ENCODE data around the gene TELO2.

The TELO2 gene

DNA sequence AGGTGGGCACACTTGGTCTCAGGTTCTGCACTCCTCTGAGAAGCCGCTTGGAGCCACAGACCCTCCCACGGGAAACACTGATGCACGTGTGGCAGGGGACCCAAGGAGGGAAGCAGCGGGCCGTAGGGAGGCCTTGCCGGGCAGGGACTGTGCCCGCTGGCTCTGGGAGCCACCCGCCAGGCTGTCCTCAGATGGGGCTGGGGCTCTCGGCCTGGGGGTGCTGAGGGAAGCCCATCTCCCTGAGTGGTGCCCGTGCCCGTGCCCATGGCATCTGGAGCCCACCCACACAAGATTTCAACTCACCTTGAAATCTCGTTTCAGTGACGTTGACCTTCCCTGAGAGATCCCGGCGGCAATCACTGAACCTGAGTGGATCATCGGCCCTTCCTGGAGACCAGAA lies 36.2 kb upstream of the TELO2 start:
- H3K4me3 ChIP-seq (IDR thresholded peaks at IDR 0.05; ENCODE audit: insufficient read depth, low read depth, low read length): no peak overlapping the region
- no peak overlapping the region for H2AFZ ChIP-seq (ENCODE audit: low read depth)
- H3K4me1 ChIP-seq (ENCODE audit: low read depth, poor library complexity, severe bottlenecking): no peaks in the 10 kb centered on the region
- no peak overlapping the region for H3K27ac ChIP-seq
- H4K20me1 ChIP-seq (ENCODE audit: insufficient read depth): no peaks in the 10 kb centered on the region
- TF ChIP-seq, protein P1, sequence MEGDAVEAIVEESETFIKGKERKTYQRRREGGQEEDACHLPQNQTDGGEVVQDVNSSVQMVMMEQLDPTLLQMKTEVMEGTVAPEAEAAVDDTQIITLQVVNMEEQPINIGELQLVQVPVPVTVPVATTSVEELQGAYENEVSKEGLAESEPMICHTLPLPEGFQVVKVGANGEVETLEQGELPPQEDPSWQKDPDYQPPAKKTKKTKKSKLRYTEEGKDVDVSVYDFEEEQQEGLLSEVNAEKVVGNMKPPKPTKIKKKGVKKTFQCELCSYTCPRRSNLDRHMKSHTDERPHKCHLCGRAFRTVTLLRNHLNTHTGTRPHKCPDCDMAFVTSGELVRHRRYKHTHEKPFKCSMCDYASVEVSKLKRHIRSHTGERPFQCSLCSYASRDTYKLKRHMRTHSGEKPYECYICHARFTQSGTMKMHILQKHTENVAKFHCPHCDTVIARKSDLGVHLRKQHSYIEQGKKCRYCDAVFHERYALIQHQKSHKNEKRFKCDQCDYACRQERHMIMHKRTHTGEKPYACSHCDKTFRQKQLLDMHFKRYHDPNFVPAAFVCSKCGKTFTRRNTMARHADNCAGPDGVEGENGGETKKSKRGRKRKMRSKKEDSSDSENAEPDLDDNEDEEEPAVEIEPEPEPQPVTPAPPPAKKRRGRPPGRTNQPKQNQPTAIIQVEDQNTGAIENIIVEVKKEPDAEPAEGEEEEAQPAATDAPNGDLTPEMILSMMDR (conservative IDR thresholded peaks at IDR 0.05; ENCODE audit: low read depth, low read length): no peak
- no peak overlapping the region for H3K4me2 ChIP-seq
- no peaks in the 10 kb centered on the region for H3K79me2 ChIP-seq (ENCODE audit: insufficient read depth, low read depth)
- no peaks in the 10 kb centered on the region for H3K36me3 ChIP-seq (ENCODE audit: insufficient read depth)
- H3K27me3 ChIP-seq (ENCODE audit: insufficient read depth, low read depth): no peaks in the 10 kb centered on the region
- no peak overlapping the region for H3K9ac ChIP-seq

DNA sequence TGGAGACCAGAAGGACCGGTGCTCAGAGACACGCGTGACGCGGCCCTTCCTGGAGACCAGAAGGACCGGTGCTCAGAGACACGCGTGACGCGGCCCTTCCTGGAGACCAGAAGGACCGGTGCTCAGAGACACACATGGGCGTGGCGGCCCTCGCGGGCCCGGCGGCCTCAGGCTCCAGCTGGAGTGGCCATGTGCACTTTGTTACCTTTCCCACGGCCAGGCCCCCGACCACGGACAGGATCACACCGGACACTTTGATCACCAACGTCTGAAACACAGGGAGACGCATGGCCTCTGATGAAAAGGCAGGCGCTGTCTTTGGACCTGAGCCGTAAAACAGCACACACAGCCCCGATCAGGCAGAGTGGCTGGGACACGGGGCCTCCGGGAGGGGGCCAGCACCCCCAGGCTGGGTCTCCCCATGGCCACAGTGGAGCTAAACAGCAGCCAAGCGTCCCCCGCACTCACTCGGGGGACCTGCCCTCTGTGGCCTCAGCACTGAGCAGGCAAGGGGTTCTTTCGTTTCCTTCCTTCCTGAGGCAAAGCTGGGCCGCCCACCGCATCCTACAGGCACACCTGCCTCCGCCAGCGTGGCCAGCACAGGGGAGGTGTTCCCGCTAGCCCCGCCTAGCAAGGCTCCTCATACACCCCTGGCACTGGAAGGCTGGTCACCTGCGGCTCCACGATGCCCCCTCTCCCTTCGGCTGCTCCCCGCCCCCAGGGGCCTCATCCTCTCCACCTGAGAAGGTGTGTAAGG lies 35.5 kb upstream of the TELO2 start:
- no peaks in the 10 kb centered on the region for H3K27me3 ChIP-seq (ENCODE audit: insufficient read depth, low read depth)
- H3K79me2 ChIP-seq (ENCODE audit: insufficient read depth, low read depth): no peaks in the 10 kb centered on the region
- no peaks in the 10 kb centered on the region for H3K4me1 ChIP-seq (ENCODE audit: low read depth, poor library complexity, severe bottlenecking)
- no peak overlapping the region for H2AFZ ChIP-seq (ENCODE audit: low read depth)
- TF ChIP-seq, protein P1 (conservative IDR thresholded peaks at IDR 0.05; ENCODE audit: low read depth, low read length): no peak
- no peak overlapping the region for H3K4me3 ChIP-seq (IDR thresholded peaks at IDR 0.05; ENCODE audit: insufficient read depth, low read depth, low read length)
- H3K4me2 ChIP-seq: no peak overlapping the region
- no peaks in the 10 kb centered on the region for H4K20me1 ChIP-seq (ENCODE audit: insufficient read depth)
- H3K27ac ChIP-seq: no peak overlapping the region
- no peaks in the 10 kb centered on the region for H3K36me3 ChIP-seq (ENCODE audit: insufficient read depth)
- H3K9ac ChIP-seq: no peak overlapping the region

DNA sequence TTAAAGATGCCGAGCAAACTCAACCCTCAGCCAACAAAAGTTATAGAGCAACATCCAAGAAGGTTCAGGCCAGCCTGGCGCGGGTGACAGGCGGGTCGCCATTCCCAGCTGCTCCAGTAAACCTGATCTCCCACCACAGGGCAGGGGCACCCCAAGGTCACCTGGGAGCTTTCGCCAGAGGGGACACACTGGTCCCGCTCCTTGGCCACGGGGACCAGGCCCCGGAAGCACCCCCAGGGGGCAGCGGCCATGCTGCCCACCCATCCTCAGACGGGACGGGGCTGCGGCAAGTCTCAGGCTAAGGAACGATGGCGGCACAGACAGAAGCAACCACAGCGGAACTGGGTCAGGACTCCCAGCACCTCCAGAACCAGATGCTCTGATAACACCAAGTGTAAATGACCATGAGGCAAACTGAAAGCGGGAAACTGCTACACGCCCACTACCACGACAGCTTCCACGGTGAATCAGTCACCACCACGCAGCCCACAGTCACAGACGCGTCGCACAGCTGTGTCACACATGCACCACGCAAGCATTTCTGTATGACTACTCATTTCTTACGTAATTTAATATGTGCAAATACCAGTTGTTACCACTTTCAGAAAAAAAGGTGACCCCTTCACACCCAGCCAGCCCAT lies 34.7 kb upstream of the TELO2 start:
- no peaks in the 10 kb centered on the region for H3K4me1 ChIP-seq (ENCODE audit: low read depth, poor library complexity, severe bottlenecking)
- no peaks in the 10 kb centered on the region for H3K79me2 ChIP-seq (ENCODE audit: insufficient read depth, low read depth)
- no peaks in the 10 kb centered on the region for H3K27me3 ChIP-seq (ENCODE audit: insufficient read depth, low read depth)
- H3K4me3 ChIP-seq (IDR thresholded peaks at IDR 0.05; ENCODE audit: insufficient read depth, low read depth, low read length): no peak overlapping the region
- H2AFZ ChIP-seq (ENCODE audit: low read depth): no peak overlapping the region
- H3K27ac ChIP-seq: no peak overlapping the region
- H3K4me2 ChIP-seq: no peak overlapping the region
- H3K9ac ChIP-seq: no peak overlapping the region
- no peaks in the 10 kb centered on the region for H3K36me3 ChIP-seq (ENCODE audit: insufficient read depth)
- H4K20me1 ChIP-seq (ENCODE audit: insufficient read depth): no peaks in the 10 kb centered on the region
- TF ChIP-seq, protein P1 (conservative IDR thresholded peaks at IDR 0.05; ENCODE audit: low read depth, low read length): no peak

DNA sequence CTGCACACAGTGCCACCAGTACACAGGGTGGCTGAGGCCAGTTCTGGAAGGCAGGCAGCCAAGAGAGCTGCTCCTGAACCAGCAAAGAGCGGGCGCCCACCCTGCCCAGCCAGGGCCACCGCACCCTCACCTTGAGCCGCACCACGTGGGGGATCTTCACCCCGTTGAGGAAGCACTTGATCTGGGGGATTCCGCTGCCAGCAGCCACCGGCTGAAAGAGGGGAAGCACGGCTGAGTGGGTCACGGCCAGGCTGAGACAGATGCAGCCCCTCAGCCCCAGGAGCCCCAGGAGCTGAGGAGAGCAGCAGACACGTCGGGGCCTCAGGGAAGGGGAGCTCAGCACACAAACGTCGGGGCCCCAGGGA lies 34.2 kb upstream of the TELO2 start:
- no peak overlapping the region for H3K9ac ChIP-seq
- no peak overlapping the region for H2AFZ ChIP-seq (ENCODE audit: low read depth)
- no peaks in the 10 kb centered on the region for H3K27me3 ChIP-seq (ENCODE audit: insufficient read depth, low read depth)
- H4K20me1 ChIP-seq (ENCODE audit: insufficient read depth): no peaks in the 10 kb centered on the region
- no peaks in the 10 kb centered on the region for H3K79me2 ChIP-seq (ENCODE audit: insufficient read depth, low read depth)
- TF ChIP-seq, protein P1 (conservative IDR thresholded peaks at IDR 0.05; ENCODE audit: low read depth, low read length): no peak
- no peaks in the 10 kb centered on the region for H3K36me3 ChIP-seq (ENCODE audit: insufficient read depth)
- no peak overlapping the region for H3K27ac ChIP-seq
- H3K4me1 ChIP-seq (ENCODE audit: low read depth, poor library complexity, severe bottlenecking): no peaks in the 10 kb centered on the region
- H3K4me3 ChIP-seq (IDR thresholded peaks at IDR 0.05; ENCODE audit: insufficient read depth, low read depth, low read length): no peak overlapping the region
- no peak overlapping the region for H3K4me2 ChIP-seq
